SK-N-SH (cell line): ENCODE results near the gene FRMPD3. TPM values are rescaled to one million over a fixed set of nuclear protein-coding genes. Genes with fewer than 3 reads are reported as not detected.

Experiments used
- CTCF ChIA-PET: fragments of 300-600, 350-600 bp; formaldehyde crosslinking; extraction: SDS; loops from one replicate; lab custom pipeline; 2021; lab: Yijun Ruan, JAX
- POLR2A ChIA-PET: fragments of 350-600 bp; sonication (Branson Sonifier 250); formaldehyde crosslinking; extraction: SDS; loops from one replicate; lab custom pipeline; 2020; ENCODE audit warnings: antibody characterized with exemption, inconsistent platforms; lab: Yijun Ruan, JAX
- DNase-seq: peaks from one replicate; pipeline ENCODE4 v3.0.0; 2012
- H2AFZ ChIP-seq: fragments of 200-600 bp; sonication (generic); 2 replicates; pipeline ENCODE4 v1.8.1; 2016; ENCODE audit warnings: antibody characterized with exemption, mild to moderate bottlenecking, low read depth
- H3F3A ChIP-seq: fragments of 200-600 bp; sonication (generic); replicated peaks from 2 replicates; pipeline ENCODE3; 2016; ENCODE audit warnings: antibody characterized with exemption, mild to moderate bottlenecking; ENCODE audit not compliant: insufficient read depth
- H3K27ac ChIP-seq, 2 experiments: fragments of 200-500 bp in 1 of 2; fragments of 200-600 bp in 1 of 2; sonication (Bioruptor generic) in 1 of 2; sonication (generic), shearing (Covaris generic) in 1 of 2; 2 replicates each; pipeline versions ENCODE4 v1.5.1 to v1.6.1; 2014 to 2016; ENCODE audit warnings: low read depth in 2 of 2, inconsistent platforms in 1 of 2, low read length in 1 of 2, mild to moderate bottlenecking in 1 of 2, mixed read lengths in 1 of 2
- H3K27me3 ChIP-seq: fragments of 200-600 bp; sonication (generic), shearing (Covaris generic); 2 replicates; pipeline ENCODE4 v1.6.1; 2016; ENCODE audit warnings: mixed run types; ENCODE audit not compliant: insufficient read depth
- H3K36me3 ChIP-seq, 2 experiments: fragments of 200-500 bp in 1 of 2; fragments of 200-600 bp in 1 of 2; sonication (Bioruptor generic) in 1 of 2; sonication (generic) in 1 of 2; replicated peaks in 1 of 2; 2 replicates each; pipeline versions ENCODE3 to v1.5.1; 2014 to 2016; ENCODE audit warnings: low read length in 1 of 2, mild to moderate bottlenecking in 1 of 2; ENCODE audit not compliant: insufficient read depth in 2 of 2, control insufficient read depth in 1 of 2
- H3K4me1 ChIP-seq, 2 experiments: fragments of 200-500 bp in 1 of 2; fragments of 200-600 bp in 1 of 2; sonication (Bioruptor generic) in 1 of 2; sonication (generic), shearing (Covaris generic) in 1 of 2; 2 replicates each; pipeline versions ENCODE4 v1.5.1 to v1.6.1; 2014 to 2016; ENCODE audit warnings: low read depth in 1 of 2, low read length in 1 of 2, mixed run types in 1 of 2; ENCODE audit not compliant: insufficient read depth in 2 of 2, control insufficient read depth in 1 of 2
- H3K4me2 ChIP-seq: fragments of 200-600 bp; sonication (generic), shearing (Covaris generic); 2 replicates; pipeline ENCODE4 v1.6.1; 2017; ENCODE audit warnings: mixed run types
- H3K4me3 ChIP-seq, 2 experiments: fragments of 200-500 bp in 1 of 2; fragments of 200-600 bp in 1 of 2; sonication (Bioruptor generic) in 1 of 2; sonication (generic), shearing (Covaris generic) in 1 of 2; 2 replicates each; pipeline versions ENCODE4 v1.5.1 to v1.8.1; 2014 to 2016; ENCODE audit warnings: low read depth in 2 of 2, inconsistent platforms in 1 of 2, low read length in 1 of 2, mild to moderate bottlenecking in 1 of 2, mixed read lengths in 1 of 2, moderate library complexity in 1 of 2
- H3K79me2 ChIP-seq: fragments of 200-600 bp; sonication (generic); 2 replicates; pipeline ENCODE4 v1.8.1; 2017; ENCODE audit warnings: mild to moderate bottlenecking; ENCODE audit not compliant: insufficient read depth
- H3K9ac ChIP-seq: fragments of 200-600 bp; sonication (generic); 2 replicates; pipeline ENCODE4 v1.6.1; 2017; ENCODE audit warnings: mixed run types
- H3K9me2 ChIP-seq: fragments of 200-600 bp; sonication (generic); 2 replicates; pipeline ENCODE4 v1.6.1; 2017; ENCODE audit warnings: mixed run types
- H3K9me3 ChIP-seq: fragments of 200-600 bp; sonication (generic); 2 replicates; pipeline ENCODE4 v1.6.1; 2017; ENCODE audit warnings: mixed run types, mild to moderate bottlenecking, moderate library complexity
- H4K20me1 ChIP-seq: fragments of 200-600 bp; sonication (generic); 2 replicates; pipeline ENCODE4 v1.6.1; 2017; ENCODE audit warnings: mild to moderate bottlenecking, mixed run types; ENCODE audit not compliant: insufficient read depth
- CHD2 ChIP-seq: fragments of 150-350 bp; IDR thresholded peaks from 2 replicates; pipeline ENCODE4 v1.6.1; 2018; ENCODE audit warnings: low read length; ENCODE audit not compliant: partially characterized antibody
- ELF1 ChIP-seq: IDR thresholded peaks from 2 replicates; pipeline ENCODE4 v1.4.0; 2012
- EP300 ChIP-seq, 2 experiments: IDR thresholded peaks; 2 replicates each; pipeline versions ENCODE4 v1.4.0 to v1.6.1; 2012; ENCODE audit warnings: borderline replicate concordance in 1 of 2, low read depth in 1 of 2, low read length in 1 of 2
- EZH2phosphoT487 ChIP-seq: fragments of 200-600 bp; sonication (generic); IDR thresholded peaks from 2 replicates; pipeline ENCODE4 v1.6.1; 2017; ENCODE audit warnings: low read depth, mixed run types, mild to moderate bottlenecking, antibody characterized with exemption, moderate library complexity, borderline replicate concordance
- FOSL2 ChIP-seq: IDR thresholded peaks from 2 replicates; pipeline ENCODE4 v1.4.0; 2012; ENCODE audit warnings: low read depth, mild to moderate bottlenecking, moderate library complexity, borderline replicate concordance
- GABPA ChIP-seq: IDR thresholded peaks from 2 replicates; pipeline ENCODE4 v1.4.0; 2012; ENCODE audit warnings: low read depth, mild to moderate bottlenecking
- GATA2 ChIP-seq: sonication (generic); formaldehyde crosslinking; IDR thresholded peaks from 2 replicates; pipeline ENCODE4 v1.5.0; 2020; ENCODE audit warnings: mild to moderate bottlenecking, missing genetic modification reagents
- MXI1 ChIP-seq: IDR thresholded peaks from 2 replicates; pipeline ENCODE4 v1.6.1; 2012; ENCODE audit warnings: mild to moderate bottlenecking, low read depth, low read length, improper control_type of control experiment
- RAD21 ChIP-seq: IDR thresholded peaks from 2 replicates; pipeline ENCODE4 v1.6.1; 2012; ENCODE audit warnings: mild to moderate bottlenecking, low read length
- RFX5 ChIP-seq: IDR thresholded peaks from 2 replicates; pipeline ENCODE4 v1.6.1; 2012; ENCODE audit warnings: mild to moderate bottlenecking, improper control_type of control experiment, low read length
- RXRA ChIP-seq: IDR thresholded peaks from 2 replicates; pipeline ENCODE4 v1.4.0; 2012; ENCODE audit warnings: low read depth, mild to moderate bottlenecking, borderline replicate concordance
- TAF1 ChIP-seq: IDR thresholded peaks from 2 replicates; pipeline ENCODE4 v1.6.1; 2012; ENCODE audit warnings: low read depth, mild to moderate bottlenecking, low read length, moderate library complexity, borderline replicate concordance
- TCF12 ChIP-seq: IDR thresholded peaks from 2 replicates; pipeline ENCODE4 v1.4.0; 2012
- TEAD4 ChIP-seq: IDR thresholded peaks from 2 replicates; pipeline ENCODE4 v1.4.0; 2012; ENCODE audit warnings: mild to moderate bottlenecking, borderline replicate concordance; ENCODE audit not compliant: insufficient read depth
- YY1 ChIP-seq: IDR thresholded peaks from 2 replicates; pipeline ENCODE4 v1.4.0; 2012; ENCODE audit warnings: low read depth, mild to moderate bottlenecking
- WGBS: methylation state at CpG from one replicate; pipeline ENCODE4 v1.1.6; 2017; ENCODE audit warnings: low lambda C conversion rate; 5-methylcytosine and 5-hydroxymethylcytosine counted together
- polyA plus RNA-seq, 3 experiments: library from polyadenylated mRNA; depleted of rRNA; stranded (reverse); fragments of >200 nt; gene quantifications; 2 replicates each; pipeline ENCODE4 v1.2.3, GENCODE V29; 2012
- TF ChIP-seq, protein P1 (sequence below): fragments of 150-350 bp; IDR thresholded peaks from 2 replicates; pipeline ENCODE4 v1.6.1; 2016; ENCODE audit warnings: mild to moderate bottlenecking, low read depth, low read length
- TF ChIP-seq, protein P2 (sequence below): IDR thresholded peaks from 2 replicates; pipeline ENCODE4 v1.4.0; 2012; ENCODE audit warnings: low read depth, borderline replicate concordance
- TF ChIP-seq, protein P3 (sequence below): IDR thresholded peaks from 2 replicates; pipeline ENCODE4 v1.4.0; 2012; ENCODE audit warnings: low read depth
- TF ChIP-seq, protein P4 (sequence below): fragments of 150-350 bp; IDR thresholded peaks from 2 replicates; pipeline ENCODE4 v1.6.1; 2017; ENCODE audit warnings: antibody characterized with exemption, low read length, low read depth, borderline replicate concordance
- TF ChIP-seq, protein P5 (sequence below): IDR thresholded peaks from 2 replicates; pipeline ENCODE4 v1.4.0; 2012; ENCODE audit warnings: low read depth, borderline replicate concordance

Gene FRMPD3
- polyA plus RNA-seq, 1 of the 3 experiments (the other 2 are of a cell fraction) = 0.03 TPM

DNA sequence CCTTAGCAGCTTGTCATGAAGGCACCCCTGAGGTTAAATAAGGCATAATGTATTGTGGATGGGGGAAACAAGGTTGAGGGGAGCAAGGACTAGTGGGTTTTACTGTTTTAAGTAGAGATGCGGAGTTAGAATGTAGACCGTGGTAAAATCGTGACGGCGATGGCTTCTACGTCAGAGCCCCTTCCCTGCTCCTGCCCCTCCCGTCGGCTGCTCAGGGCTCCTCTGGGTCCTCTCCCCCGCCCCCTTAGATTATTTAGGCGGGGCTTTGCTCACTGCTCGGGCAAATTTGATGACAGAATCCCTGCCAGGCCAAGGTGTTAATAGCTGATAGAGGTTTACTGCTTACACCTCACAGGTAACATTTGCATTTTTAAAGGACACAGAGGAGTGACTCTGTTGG is 2.3 kb downstream of the FRMPD3 start (continued):
- TF ChIP-seq MXI1 = no peak
- TF ChIP-seq TAF1 = no peak
- TF ChIP-seq CHD2 = no peak
- TF ChIP-seq YY1 = no peak
- TF ChIP-seq, protein P1, sequence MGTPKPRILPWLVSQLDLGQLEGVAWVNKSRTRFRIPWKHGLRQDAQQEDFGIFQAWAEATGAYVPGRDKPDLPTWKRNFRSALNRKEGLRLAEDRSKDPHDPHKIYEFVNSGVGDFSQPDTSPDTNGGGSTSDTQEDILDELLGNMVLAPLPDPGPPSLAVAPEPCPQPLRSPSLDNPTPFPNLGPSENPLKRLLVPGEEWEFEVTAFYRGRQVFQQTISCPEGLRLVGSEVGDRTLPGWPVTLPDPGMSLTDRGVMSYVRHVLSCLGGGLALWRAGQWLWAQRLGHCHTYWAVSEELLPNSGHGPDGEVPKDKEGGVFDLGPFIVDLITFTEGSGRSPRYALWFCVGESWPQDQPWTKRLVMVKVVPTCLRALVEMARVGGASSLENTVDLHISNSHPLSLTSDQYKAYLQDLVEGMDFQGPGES = no peak
- no peak for TF ChIP-seq RAD21
- TF ChIP-seq TCF12 = no peak
- TF ChIP-seq, protein P2, sequence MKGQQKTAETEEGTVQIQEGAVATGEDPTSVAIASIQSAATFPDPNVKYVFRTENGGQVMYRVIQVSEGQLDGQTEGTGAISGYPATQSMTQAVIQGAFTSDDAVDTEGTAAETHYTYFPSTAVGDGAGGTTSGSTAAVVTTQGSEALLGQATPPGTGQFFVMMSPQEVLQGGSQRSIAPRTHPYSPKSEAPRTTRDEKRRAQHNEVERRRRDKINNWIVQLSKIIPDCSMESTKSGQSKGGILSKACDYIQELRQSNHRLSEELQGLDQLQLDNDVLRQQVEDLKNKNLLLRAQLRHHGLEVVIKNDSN = no peak

DNA sequence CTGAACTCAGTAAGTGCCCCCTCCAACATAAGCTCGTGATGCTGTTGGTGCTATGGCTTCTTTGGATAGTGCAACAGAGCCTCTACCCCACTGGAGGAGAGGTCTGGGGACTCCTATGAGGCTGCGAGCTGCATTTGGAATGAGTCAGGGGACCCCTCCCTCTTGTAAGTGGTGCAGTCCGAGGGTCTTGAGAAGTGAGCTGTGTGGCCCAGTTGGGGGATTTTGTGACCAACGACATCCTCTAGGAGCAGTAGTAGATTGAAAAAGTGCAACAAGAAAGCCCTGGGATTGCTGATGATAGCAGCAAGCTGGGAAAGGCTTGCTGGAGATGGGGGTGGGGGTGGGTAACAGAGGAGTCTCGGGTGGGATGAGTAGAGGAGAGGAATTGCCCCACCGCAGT is 3.1 kb downstream of the FRMPD3 start:
- POLR2A ChIA-PET = no interaction called here
- H3K4me2 ChIP-seq = no peak overlapping the region
- no peaks in the 10 kb centered on the region for H3K9me3 ChIP-seq
- H3K9ac ChIP-seq = no peak overlapping the region
- WGBS = 9% methylated on average over 6 of the region's 6 CpGs
- H3K9me2 ChIP-seq = no peaks in the 10 kb centered on the region
- no peak overlapping the region for H3K4me3 ChIP-seq
- no peaks in the 10 kb centered on the region for H3K79me2 ChIP-seq
- H3K4me1 ChIP-seq = no peaks in the 10 kb centered on the region; a peak in 1 of 4 replicates
- DNase-seq = no peak
- peaks cover 40% of the 10 kb centered on the region for H3K27me3 ChIP-seq
- no peak overlapping the region for H3K27ac ChIP-seq
- TF ChIP-seq TCF12 (no peak), EZH2phosphoT487 (no peak), GABPA (no peak), EP300 (IDR thresholded peaks at IDR 0.05; ENCODE audit: borderline replicate concordance in 1 of 2, low read depth in 1 of 2, low read length in 1 of 2) (no peak), ELF1 (no peak), RXRA (no peak), GATA2 (CRISPR knock-in tag) (no peak), YY1 (no peak), CHD2 (no peak)
- TF ChIP-seq, protein P3, sequence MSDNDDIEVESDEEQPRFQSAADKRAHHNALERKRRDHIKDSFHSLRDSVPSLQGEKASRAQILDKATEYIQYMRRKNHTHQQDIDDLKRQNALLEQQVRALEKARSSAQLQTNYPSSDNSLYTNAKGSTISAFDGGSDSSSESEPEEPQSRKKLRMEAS = no peak
- no peaks in the 10 kb centered on the region; the same call in 1 of the 2 replicates for H4K20me1 ChIP-seq
- H3F3A ChIP-seq = no peaks in the 10 kb centered on the region
- H2AFZ ChIP-seq = no peak overlapping the region
- H3K36me3 ChIP-seq = no peaks in the 10 kb centered on the region
- CTCF ChIA-PET = no interaction called here

DNA sequence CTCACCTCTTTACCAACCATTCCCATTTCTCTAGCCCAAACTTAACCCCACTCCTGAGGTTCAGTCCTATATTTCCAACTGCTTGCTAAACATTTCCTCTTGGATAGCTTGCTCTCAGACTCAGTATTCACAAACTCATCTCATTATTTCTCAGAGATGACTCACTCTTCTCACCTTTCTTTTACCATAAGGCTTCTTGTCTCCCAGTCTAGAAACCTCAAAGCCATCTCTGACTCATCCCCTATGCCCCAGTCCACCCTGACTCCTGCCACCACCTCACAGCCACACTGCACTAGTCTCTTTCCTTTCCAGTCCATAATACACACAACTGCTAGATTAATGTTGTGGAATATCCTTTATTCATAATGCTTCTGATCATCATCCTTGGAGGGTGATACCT is 4.8 kb downstream of the FRMPD3 start:
- peaks cover 22% of the 10 kb centered on the region for H3K27me3 ChIP-seq
- no peaks in the 10 kb centered on the region; a peak in 1 of 4 replicates for H3K4me1 ChIP-seq
- no peaks in the 10 kb centered on the region for H3K79me2 ChIP-seq
- no peaks in the 10 kb centered on the region for H4K20me1 ChIP-seq
- H3F3A ChIP-seq = no peaks in the 10 kb centered on the region
- H3K27ac ChIP-seq = no peak overlapping the region
- DNase-seq = no peak
- CTCF ChIA-PET = no interaction called here
- H2AFZ ChIP-seq = no peak overlapping the region
- no peaks in the 10 kb centered on the region for H3K9me2 ChIP-seq
- POLR2A ChIA-PET = interaction anchor here (0.5 kb wide), 1 partner anchor 12 kb away, joined by 4 read pairs; no protein-coding TSS in a partner anchor
- no peak overlapping the region for H3K4me3 ChIP-seq
- no peak overlapping the region for H3K9ac ChIP-seq
- H3K4me2 ChIP-seq = no peak overlapping the region
- H3K9me3 ChIP-seq = no peaks in the 10 kb centered on the region
- H3K36me3 ChIP-seq = no peaks in the 10 kb centered on the region
- TF ChIP-seq YY1 (no peak), CHD2 (no peak), RFX5 (no peak), FOSL2 (no peak), TEAD4 (no peak)
- TF ChIP-seq, protein P4, sequence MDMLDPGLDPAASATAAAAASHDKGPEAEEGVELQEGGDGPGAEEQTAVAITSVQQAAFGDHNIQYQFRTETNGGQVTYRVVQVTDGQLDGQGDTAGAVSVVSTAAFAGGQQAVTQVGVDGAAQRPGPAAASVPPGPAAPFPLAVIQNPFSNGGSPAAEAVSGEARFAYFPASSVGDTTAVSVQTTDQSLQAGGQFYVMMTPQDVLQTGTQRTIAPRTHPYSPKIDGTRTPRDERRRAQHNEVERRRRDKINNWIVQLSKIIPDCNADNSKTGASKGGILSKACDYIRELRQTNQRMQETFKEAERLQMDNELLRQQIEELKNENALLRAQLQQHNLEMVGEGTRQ = no peak
- TF ChIP-seq, protein P5, sequence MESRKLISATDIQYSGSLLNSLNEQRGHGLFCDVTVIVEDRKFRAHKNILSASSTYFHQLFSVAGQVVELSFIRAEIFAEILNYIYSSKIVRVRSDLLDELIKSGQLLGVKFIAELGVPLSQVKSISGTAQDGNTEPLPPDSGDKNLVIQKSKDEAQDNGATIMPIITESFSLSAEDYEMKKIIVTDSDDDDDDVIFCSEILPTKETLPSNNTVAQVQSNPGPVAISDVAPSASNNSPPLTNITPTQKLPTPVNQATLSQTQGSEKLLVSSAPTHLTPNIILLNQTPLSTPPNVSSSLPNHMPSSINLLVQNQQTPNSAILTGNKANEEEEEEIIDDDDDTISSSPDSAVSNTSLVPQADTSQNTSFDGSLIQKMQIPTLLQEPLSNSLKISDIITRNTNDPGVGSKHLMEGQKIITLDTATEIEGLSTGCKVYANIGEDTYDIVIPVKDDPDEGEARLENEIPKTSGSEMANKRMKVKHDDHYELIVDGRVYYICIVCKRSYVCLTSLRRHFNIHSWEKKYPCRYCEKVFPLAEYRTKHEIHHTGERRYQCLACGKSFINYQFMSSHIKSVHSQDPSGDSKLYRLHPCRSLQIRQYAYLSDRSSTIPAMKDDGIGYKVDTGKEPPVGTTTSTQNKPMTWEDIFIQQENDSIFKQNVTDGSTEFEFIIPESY = no peak
- TF ChIP-seq, protein P2 = no peak
